ENCODE measurements around the gene ZNF587. TPM values are rescaled to one million over a fixed set of nuclear protein-coding genes. Genes with fewer than 3 reads are reported as not detected.
"Not testable (repeated sequence)": the region's sequence is repeated elsewhere in the genome, so short reads cannot be mapped to it uniquely, and the experiment has no call there.

Gene ZNF587
- total RNA-seq, result 10 to 100 TPM; 46.4 to 70.7 TPM

- peak within 1 kb of the TSS; percentile 72 for H3K4me3 ChIP-seq
- peak within 1 kb of the TSS; percentile 76 to 89 for H3K9ac ChIP-seq (ENCODE audit: low read depth in 2 of 2, low read length in 2 of 2)
- H3K9me3 ChIP-seq; intact Hi-C loops (cut with DNase I); H3K4me1 ChIP-seq; H3K27me3 ChIP-seq; H3K36me3 ChIP-seq: not testable (repeated sequence)
- H3K27ac ChIP-seq, result peak within 1 kb of the TSS; percentile 72
- DNase-seq, result peak; percentile 86
These were observed at the start of gene ZNF587 for GRCh38 chr19:57849666-57850473. ZNF587 (plus strand) TSS chr19:57849859; CDS start chr19:57850039, 180 bp downstream.

- Histone ChIP-seq H3K9me3 (no peaks in the 10 kb centered on the region), H3K27ac (no peak overlapping the region), H3K27me3 (no peaks in the 10 kb centered on the region), H3K4me1 (peaks cover 10% of the 10 kb centered on the region), H3K4me3 (no peak overlapping the region), H3K9ac (ENCODE audit: low read depth in 2 of 2, low read length in 2 of 2) (no peak overlapping the region), H3K36me3 (no peaks in the 10 kb centered on the region)
- DNase-seq, result no peak
- intact Hi-C loops (cut with DNase I), result no loop called here
- no peak for TF ChIP-seq CTCF (IDR thresholded peaks at IDR 0.05)
These were observed 49.0 kb upstream of the ZNF587 start for GRCh38 chr19:57800696-57801095.

- TF ChIP-seq CTCF (IDR thresholded peaks at IDR 0.05), result no peak
- peak overlapping the region; percentile 22 for H3K27ac ChIP-seq
These were observed 47.4 kb upstream of the ZNF587 start for GRCh38 chr19:57802269-57802668.

GRCh38 chr19:57803265-57803593 lies 46.4 kb upstream of the ZNF587 start:
- peaks cover 12% of the 10 kb centered on the region for H3K4me1 ChIP-seq
- no peaks in the 10 kb centered on the region for H3K27me3 ChIP-seq
- intact Hi-C loops (cut with DNase I), result no loop called here
- H3K27ac ChIP-seq, result peak overlapping the region; percentile 88
- no peaks in the 10 kb centered on the region for H3K9me3 ChIP-seq
- no peaks in the 10 kb centered on the region for H3K36me3 ChIP-seq
- peak overlapping the region; percentile 38 for H3K4me3 ChIP-seq
- no peak for DNase-seq
- H3K9ac ChIP-seq (ENCODE audit: low read depth in 2 of 2, low read length in 2 of 2), result peak overlapping the region; percentile 72 to 93
- TF ChIP-seq CTCF (IDR thresholded peaks at IDR 0.05), result no peak

More at GRCh38 chr19:57802269-57802668, 47.4 kb upstream of the ZNF587 start:
- Histone ChIP-seq H3K4me3 (no peak overlapping the region), H3K36me3 (no peaks in the 10 kb centered on the region), H3K4me1 (peaks cover 12% of the 10 kb centered on the region), H3K27me3 (no peaks in the 10 kb centered on the region), H3K9me3 (no peaks in the 10 kb centered on the region), H3K9ac (ENCODE audit: low read depth in 2 of 2, low read length in 2 of 2) (peak overlapping the region in 1 of 2 donors; percentile 14)
- no peak for DNase-seq
- intact Hi-C loops (cut with DNase I), result no loop called here

GRCh38 chr19:57803594-57804325 lies 45.9 kb upstream of the ZNF587 start:
- intact Hi-C loops (cut with DNase I), result no loop called here
- no peak for TF ChIP-seq CTCF (IDR thresholded peaks at IDR 0.05)

More at GRCh38 chr19:57803594-57804325, 45.9 kb upstream of the ZNF587 start:
- H3K4me3 ChIP-seq, result peak overlapping the region; percentile 38
- peaks cover 12% of the 10 kb centered on the region for H3K4me1 ChIP-seq
- peak; percentile 62 for DNase-seq
- H3K27me3 ChIP-seq, result no peaks in the 10 kb centered on the region
- H3K27ac ChIP-seq, result peak overlapping the region; percentile 88
- no peaks in the 10 kb centered on the region for H3K36me3 ChIP-seq
- H3K9ac ChIP-seq (ENCODE audit: low read depth in 2 of 2, low read length in 2 of 2), result peak overlapping the region; percentile 72 to 93
- H3K9me3 ChIP-seq, result no peaks in the 10 kb centered on the region
